Activated CD4-positive, alpha-beta T cell treated with anti-CD3 and anti-CD28 coated beads for 1 hour (primary cell): ENCODE measurements around the gene CREB3L2.

ENCODE experiments used
- DNase-seq: peaks from one replicate; pipeline ENCODE4 v3.0.0-alpha.2; 2020

Gene CREB3L2

DNA sequence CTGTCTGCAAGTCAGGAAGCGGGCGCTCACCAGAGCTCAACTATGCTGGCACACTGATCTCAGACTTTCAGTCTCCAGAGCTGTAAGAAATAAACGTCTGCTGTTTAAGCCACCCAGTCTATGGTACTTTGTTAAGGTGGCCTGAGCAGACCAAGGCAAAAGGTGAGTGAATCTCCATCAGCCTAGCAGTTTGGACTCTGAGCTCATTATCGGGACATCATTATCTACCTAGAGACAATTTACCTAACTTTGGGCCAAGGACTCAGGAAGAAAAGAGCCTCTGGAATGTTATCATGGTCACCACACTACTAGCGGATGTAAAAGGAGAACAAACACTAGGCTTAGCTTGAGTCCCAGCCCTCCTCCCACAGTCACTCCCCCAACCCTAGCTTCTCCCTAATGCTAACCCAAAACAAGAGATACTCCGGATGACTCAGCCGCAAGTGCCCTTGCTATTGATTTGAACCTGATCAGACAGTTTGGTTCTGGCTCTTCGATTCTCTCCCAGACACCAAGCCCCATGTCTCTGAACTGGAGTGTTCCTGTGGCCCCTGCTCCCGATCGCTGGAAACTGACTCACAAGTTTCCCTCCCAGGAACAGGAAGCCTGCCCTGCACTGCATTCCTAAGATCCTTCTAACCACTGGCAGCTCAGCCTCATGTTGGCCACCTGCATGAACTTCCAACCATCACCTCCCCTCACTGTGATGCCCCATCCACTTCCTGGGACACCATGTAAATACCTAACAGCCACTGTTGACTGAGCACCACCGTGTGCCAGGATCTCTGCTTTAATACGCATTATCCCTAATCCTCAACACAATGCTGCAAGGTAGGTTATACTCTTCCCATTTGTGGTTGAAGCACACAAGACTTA is 34.5 kb downstream of the CREB3L2 start:
- DNase-seq: no peak

GRCh38 chr7:137966641-137967142 is 35.2 kb downstream of the CREB3L2 start:
- no peak for DNase-seq

GRCh38 chr7:137965942-137966640 is 35.8 kb downstream of the CREB3L2 start:
- no peak for DNase-seq

GRCh38 chr7:137964824-137965545 is 36.9 kb downstream of the CREB3L2 start:
- DNase-seq: no peak

DNA sequence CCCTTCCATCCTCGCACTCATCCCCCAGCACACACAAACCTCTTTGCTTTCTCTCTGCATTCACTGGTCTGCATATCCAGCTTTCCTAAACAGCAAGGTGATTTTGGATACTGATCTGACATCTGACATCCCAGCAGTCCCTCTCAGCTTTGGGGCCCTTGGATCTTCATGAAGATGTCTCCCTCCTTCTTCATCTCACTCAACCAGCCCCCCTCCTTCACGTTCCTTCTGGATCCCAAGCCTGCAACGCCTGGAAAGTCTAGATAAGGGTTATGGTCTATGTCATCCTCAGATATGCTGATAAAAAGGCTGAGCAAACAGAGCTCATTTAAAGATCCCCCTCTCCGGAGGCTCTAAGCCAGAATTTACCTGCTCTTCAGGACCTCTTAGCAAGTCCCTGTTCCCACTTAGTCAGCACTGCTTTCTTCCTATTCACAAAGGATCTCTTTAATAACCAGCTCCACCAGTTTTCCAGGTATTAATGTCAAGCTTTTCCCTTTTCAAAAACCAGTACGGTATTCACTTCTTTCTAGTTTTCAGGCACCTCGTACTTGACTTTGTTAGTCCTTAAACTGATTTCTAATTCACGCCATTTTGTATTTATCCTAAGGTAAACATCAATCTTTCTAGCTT is 38.9 kb downstream of the CREB3L2 start:
- DNase-seq: no peak

DNA sequence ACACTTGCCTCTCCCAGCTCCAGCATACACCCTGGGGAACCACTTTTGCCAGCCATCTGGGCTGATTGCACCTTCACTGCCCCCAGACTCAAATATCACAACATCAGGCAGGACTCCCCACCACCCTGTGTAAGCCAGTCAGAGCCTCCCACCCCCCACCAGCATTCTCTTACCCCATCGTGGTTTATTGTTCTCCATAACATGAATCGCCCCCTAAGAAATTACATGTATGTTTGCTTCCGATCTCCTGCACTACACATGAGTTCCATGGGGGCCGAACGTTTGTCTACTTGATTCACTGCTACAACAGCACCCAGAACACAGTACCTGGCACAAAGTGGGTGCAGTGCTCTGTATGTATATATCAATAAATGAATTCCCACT is 39.4 kb downstream of the CREB3L2 start:
- DNase-seq: no peak

DNA sequence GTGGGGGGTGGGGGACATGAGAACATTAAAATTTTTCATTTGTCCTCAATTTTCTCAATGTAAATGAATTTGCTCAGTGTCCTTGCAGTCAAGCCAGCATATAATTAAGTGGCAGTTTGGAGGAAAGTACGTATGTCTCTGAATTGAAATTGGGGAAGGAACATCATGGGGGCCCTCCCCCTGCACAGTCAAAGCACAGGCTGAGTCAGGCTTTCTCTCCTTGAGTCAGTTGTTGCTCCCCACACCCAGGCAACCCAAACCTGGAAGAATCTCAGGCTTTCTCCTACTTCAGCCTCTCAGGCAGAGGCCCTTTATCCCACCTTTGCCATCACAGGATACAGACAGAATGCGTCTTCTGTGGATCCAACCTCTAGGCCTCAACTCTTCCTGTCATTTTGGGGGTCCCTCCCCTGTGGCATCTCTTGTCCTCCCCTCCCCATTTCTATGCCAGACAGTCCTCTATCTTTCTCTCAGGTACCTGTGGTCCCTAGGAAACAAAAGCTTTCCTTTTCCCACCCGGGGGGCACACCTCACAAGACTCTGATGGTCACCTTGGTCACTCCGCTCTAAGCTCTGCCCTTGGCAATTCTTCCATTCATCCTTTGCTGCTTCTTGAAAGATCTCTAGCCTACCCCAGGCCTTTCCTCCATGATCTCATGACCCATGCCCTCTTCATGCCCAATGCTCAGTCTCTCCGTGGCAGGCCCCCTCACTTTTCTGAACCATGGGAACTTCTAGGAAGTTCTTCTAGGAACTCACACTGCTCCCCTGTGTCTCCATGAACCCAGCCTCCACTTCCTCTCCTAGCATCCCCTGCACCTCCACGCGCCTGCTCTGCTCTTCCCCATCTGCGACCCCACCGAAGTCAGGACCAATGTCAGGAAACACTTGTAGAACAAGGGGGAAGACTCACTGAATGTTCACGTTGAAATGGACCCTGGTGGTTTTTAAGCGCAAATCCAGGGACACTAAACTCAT is 40.4 kb downstream of the CREB3L2 start:
- DNase-seq: no peak

DNA sequence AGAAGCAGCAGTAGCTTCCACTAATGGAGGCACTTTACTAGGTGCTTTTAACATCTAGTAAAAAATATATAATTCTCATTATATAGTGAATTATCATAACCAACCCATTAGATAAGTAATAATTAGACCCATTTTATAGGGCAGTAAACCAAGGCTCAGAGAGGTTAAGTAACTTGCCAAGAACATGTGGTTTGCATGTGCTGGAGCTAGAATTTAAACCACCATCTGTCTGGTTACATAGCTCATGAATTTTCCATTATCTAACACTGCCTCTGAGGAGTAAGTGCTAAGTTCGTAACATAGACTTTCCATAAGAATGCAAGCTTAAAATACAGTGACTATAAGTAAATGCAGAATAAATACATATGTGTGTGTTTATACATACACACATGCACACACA is 41.9 kb downstream of the CREB3L2 start:
- no peak for DNase-seq

- DNase-seq: no peak
Measured at GRCh38 chr7:137958470-137959431, 43.1 kb downstream of the CREB3L2 start.

DNA sequence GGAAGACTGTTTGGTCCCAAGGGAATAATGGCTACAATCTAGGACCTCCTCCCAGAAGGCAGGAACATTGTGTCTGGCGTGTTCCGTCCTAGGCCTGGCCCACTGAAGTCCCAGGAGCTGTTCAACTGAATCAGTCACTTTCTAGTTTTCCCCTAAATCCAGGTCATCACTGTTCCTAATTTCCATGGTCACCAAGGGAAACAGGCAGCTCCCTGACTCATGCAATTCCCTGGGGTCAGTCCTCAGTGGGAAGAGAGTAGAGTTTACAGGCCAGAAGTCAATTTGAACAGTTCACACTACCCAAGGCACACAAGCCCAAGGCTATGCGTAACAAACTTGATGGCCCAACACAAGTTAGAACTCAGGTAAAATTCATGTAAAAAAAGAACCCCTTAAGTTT is 44.0 kb downstream of the CREB3L2 start:
- no peak for DNase-seq

DNA sequence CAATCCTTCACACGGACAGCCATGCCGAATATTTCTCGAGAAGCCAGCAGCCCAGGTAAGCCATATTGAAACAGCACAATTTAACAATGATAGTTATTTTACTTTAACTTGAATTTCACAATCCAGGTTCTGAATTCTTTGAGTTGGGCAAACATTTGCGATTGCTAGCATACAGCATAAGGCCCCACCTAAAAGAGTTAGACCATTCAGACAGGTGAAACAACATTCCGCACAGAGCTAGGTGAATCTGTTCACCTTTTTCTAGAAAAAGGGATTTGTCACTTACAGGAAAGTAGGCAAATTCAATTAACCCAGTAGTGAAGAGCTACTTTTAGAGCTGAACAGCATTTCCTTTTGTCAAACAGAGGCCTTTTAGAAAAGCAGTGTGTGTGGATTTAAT is 45.3 kb downstream of the CREB3L2 start:
- DNase-seq: no peak

DNA sequence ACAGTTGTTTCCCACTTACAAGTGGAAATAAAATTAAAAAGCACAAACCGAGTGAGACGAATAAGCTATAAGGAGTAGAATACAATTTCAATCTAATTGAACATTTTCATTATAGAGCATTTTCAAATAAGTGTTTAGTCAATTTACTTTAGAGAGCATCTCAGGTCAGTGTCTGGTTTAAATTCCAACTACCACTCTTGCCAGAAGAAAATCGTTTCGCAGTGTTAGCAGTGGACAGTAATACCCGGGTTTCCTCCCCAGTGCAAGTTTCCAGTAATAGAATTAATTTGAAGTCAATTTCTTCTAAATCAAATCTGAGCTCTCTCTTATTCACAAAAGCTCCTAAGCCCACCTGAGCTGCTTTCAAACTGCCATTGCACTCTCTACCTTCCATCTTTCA is 45.7 kb downstream of the CREB3L2 start:
- DNase-seq: no peak

DNA sequence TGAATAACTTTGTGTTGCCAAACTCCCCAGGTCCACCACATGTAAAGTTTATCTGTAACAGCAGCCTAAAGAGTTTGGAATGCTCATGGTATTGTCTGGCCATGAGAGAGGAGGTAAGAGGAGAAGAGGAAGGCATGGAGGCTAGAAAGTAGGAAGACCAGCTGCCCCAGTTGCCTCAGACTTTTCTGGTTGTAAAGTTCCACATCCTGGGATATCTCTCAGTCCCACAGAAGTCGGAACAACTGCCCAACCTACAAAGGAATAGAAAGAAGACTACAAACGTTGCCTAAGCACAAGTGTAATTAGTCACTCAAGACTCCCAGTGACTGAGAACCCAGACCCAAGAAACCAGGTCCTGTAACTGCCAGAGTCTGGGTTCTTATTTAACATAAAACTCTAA is 47.3 kb downstream of the CREB3L2 start:
- DNase-seq: no peak

- no peak for DNase-seq
Measured at GRCh38 chr7:137953665-137954470, 48.0 kb downstream of the CREB3L2 start.

DNA sequence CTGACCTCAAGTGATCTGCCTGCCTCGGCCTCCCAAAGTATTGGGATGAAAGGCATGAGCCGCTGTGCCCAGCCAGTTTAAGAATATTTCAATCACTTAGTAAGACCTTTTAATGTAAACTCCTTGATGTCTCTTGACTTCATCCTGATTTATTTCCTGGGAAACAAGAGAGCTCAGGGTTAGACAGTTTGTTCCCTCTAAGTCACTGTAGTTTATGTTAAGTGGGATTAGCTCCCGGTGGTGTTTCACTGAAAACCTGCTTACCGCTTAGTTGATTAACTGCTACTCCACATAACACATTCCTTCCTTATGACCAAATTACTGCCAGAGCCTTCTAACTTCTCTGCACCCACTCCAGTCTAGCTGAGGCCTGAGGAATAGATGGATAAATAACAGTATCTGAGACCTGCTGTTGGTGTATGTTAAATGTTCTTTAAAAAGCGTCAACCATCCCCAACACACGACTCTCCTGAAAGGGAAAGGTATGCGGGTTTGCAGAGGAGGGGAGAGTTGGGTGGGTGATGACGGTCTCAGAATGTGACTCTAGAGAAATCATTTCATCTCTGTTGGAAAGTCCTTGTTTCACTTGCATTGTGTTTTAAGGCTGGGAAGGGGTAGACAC is 48.7 kb downstream of the CREB3L2 start:
- no peak for DNase-seq

- DNase-seq: no peak
Measured at GRCh38 chr7:137952426-137952805, 49.5 kb downstream of the CREB3L2 start.

GRCh38 chr7:137951700-137952425 is 50.0 kb downstream of the CREB3L2 start:
- DNase-seq: no peak

DNA sequence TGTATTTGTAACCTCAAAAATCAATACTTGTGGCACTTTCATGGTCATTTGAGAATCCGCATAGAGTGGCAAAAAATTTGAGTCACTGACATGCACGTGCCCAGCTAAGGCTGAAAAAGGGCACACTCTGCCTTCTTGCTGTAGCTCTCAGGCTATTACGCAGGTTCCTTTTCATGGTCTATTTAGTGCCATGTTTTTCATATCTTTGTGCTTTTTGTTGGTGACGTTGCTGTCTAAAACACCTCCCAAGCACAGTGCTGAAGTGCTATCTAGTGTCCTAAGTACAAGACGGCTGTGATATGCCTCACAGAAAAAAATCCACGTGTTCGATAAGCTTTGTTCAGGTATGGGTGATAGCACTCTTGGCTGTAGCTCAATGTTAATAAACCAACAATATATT is 50.9 kb downstream of the CREB3L2 start:
- DNase-seq: no peak

DNA sequence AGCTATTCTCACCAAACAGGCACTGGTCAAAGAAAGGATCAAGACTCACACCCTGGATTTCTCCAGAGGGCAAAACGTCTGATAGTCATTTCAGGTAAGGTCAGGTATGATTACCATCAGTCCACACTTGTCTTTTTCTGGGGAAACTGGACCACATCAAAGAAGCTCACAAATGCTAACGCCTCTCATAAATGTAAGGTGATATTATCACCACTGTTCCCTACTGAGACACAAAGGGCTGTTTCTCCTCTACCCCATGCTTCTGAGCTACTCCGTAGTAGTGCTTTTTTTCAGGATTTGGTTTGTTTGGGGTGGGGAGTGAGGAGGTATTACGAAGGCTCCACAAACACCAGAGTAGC is 51.6 kb downstream of the CREB3L2 start:
- no peak for DNase-seq
